Panc1 (cell line): ENCODE data around the gene RNF19B. TPM values are rescaled to one million over a fixed set of nuclear protein-coding genes. Genes with fewer than 3 reads are reported as not detected.

Experiments
- ATAC-seq: fragments of 200-7000 bp; cut with Tn5 transposase; 2 replicates; pipeline ENCODE4 v1.9.1; 2020; ENCODE audit warnings: mild to moderate bottlenecking, moderate library complexity
- BruUV-seq: library from RNA; stranded (reverse); fragments of 400-500 nt; replicated peaks from 2 replicates; lab custom pipeline; 2021; lab: Mats Ljungman, UMichigan
- CTCF ChIA-PET: fragments of 300-600 bp; sonication (Branson Sonifier 250); formaldehyde crosslinking; loops from one replicate; lab custom pipeline; 2022; ENCODE audit warnings: antibody characterized with exemption; lab: Charles Lee
- POLR2A ChIA-PET: fragments of 300-600 bp; sonication (Branson Sonifier 250); formaldehyde crosslinking; loops from one replicate; lab custom pipeline; 2022; ENCODE audit warnings: antibody characterized with exemption; lab: Charles Lee
- DNase-seq: peaks from one replicate; pipeline ENCODE4 v3.0.0-alpha.2; 2010; ENCODE audit warnings: low read depth, low spot score
- H3K27ac ChIP-seq: 2 replicates; pipeline ENCODE4 v1.5.1; 2011; ENCODE audit warnings: mild to moderate bottlenecking, low read length, inconsistent platforms
- H3K27me3 ChIP-seq: fragments of 200-500 bp; sonication (Bioruptor generic); 2 replicates; pipeline ENCODE4 v1.6.0; 2014; ENCODE audit warnings: low read length, inconsistent platforms; ENCODE audit not compliant: control insufficient read depth, insufficient read depth
- H3K36me3 ChIP-seq: fragments of 200-500 bp; sonication (Bioruptor generic); 2 replicates; pipeline ENCODE4 v1.5.1; 2014; ENCODE audit warnings: inconsistent platforms, mild to moderate bottlenecking, low read length, moderate library complexity; ENCODE audit not compliant: control insufficient read depth, insufficient read depth
- H3K4me1 ChIP-seq: 2 replicates; pipeline ENCODE4 v1.5.1; 2011; ENCODE audit warnings: inconsistent platforms, mild to moderate bottlenecking, low read length, moderate library complexity; ENCODE audit not compliant: control insufficient read depth, insufficient read depth
- H3K4me3 ChIP-seq, 2 experiments: 2 replicates each; pipeline ENCODE4 v1.5.1; 2011 to 2012; ENCODE audit warnings: low read depth in 2 of 2, low read length in 2 of 2, mild to moderate bottlenecking in 2 of 2, inconsistent platforms in 1 of 2, moderate library complexity in 1 of 2
- H3K9me3 ChIP-seq: fragments of 200-500 bp; sonication (Bioruptor generic); 2 replicates; pipeline ENCODE4 v1.5.1; 2014; ENCODE audit warnings: low read depth, mild to moderate bottlenecking, inconsistent platforms, low read length, moderate library complexity; ENCODE audit not compliant: control insufficient read depth, insufficient read depth
- CTCF ChIP-seq: fragments of 450-650 bp; IDR thresholded peaks from 2 replicates; pipeline ENCODE4 v1.5.1; 2017; ENCODE audit warnings: mild to moderate bottlenecking
- POLR2AphosphoS5 ChIP-seq: IDR thresholded peaks from 2 replicates; pipeline ENCODE4 v1.6.1; 2012; ENCODE audit warnings: mild to moderate bottlenecking, low read depth, low read length, moderate library complexity
- SIN3A ChIP-seq: IDR thresholded peaks from 2 replicates; pipeline ENCODE4 v1.6.1; 2012; ENCODE audit warnings: low read depth, mild to moderate bottlenecking, low read length, moderate library complexity, borderline replicate concordance; ENCODE audit not compliant: insufficient read depth
- TCF7L2 ChIP-seq: IDR thresholded peaks from 2 replicates; pipeline ENCODE4 v1.6.1; 2011; ENCODE audit warnings: mild to moderate bottlenecking, low read depth, low read length, inconsistent platforms
- in situ Hi-C: cut with HindIII; loops from 2 replicates; pipeline ENCODE4 v1.10.0; 2016; ENCODE audit warnings: low sequenced_read_pairs, low pct_unique_long_range_greater_than_20kb
- intact Hi-C: fragments of 100-400 bp; cut with micrococcal nuclease; formaldehyde crosslinking; loops from one replicate; pipeline ENCODE4 v1.10.0; 2022; ENCODE audit not compliant: unreplicated experiment
- total RNA-seq: library from RNA; stranded (reverse); gene quantifications from one replicate; pipeline ENCODE4 v1.2.1, GENCODE V29; 2021; ENCODE audit not compliant: unreplicated experiment
- TF ChIP-seq, protein P1 (sequence below), 2 experiments: IDR thresholded peaks; 2 replicates each; pipeline ENCODE4 v1.6.1; 2011 to 2012; ENCODE audit warnings: low read depth in 2 of 2, control low read depth in 1 of 2, low read length in 1 of 2, mild to moderate bottlenecking in 1 of 2, moderate library complexity in 1 of 2; ENCODE audit not compliant: insufficient read depth in 1 of 2

The RNF19B gene
- total RNA-seq, 1 experiment from 2014 or later, result 29.1 TPM

- peak overlapping the region; percentile 57 to 75 for H3K4me3 ChIP-seq
- no TSS peak for BruUV-seq
- no peaks in the 10 kb centered on the region for H3K27me3 ChIP-seq
- H3K27ac ChIP-seq, result peak overlapping the region; percentile 77
- TF ChIP-seq CTCF, result no peak
- TF ChIP-seq, protein P1, sequence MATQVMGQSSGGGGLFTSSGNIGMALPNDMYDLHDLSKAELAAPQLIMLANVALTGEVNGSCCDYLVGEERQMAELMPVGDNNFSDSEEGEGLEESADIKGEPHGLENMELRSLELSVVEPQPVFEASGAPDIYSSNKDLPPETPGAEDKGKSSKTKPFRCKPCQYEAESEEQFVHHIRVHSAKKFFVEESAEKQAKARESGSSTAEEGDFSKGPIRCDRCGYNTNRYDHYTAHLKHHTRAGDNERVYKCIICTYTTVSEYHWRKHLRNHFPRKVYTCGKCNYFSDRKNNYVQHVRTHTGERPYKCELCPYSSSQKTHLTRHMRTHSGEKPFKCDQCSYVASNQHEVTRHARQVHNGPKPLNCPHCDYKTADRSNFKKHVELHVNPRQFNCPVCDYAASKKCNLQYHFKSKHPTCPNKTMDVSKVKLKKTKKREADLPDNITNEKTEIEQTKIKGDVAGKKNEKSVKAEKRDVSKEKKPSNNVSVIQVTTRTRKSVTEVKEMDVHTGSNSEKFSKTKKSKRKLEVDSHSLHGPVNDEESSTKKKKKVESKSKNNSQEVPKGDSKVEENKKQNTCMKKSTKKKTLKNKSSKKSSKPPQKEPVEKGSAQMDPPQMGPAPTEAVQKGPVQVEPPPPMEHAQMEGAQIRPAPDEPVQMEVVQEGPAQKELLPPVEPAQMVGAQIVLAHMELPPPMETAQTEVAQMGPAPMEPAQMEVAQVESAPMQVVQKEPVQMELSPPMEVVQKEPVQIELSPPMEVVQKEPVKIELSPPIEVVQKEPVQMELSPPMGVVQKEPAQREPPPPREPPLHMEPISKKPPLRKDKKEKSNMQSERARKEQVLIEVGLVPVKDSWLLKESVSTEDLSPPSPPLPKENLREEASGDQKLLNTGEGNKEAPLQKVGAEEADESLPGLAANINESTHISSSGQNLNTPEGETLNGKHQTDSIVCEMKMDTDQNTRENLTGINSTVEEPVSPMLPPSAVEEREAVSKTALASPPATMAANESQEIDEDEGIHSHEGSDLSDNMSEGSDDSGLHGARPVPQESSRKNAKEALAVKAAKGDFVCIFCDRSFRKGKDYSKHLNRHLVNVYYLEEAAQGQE (IDR thresholded peaks at IDR 0.05; ENCODE audit: insufficient read depth in 1 of 2, low read depth in 2 of 2, low read length in 1 of 2), result no peak
- no peak for TF ChIP-seq TCF7L2
- TF ChIP-seq SIN3A, result no peak
- no peak for TF ChIP-seq POLR2AphosphoS5
- in situ Hi-C loops, result no loop called here
- H3K4me1 ChIP-seq, result 0 out of 2 replicates have a peak, but pooled peaks cover 5% of the 10 kb centered on the region
- no peaks in the 10 kb centered on the region for H3K9me3 ChIP-seq
- intact Hi-C loops, result no loop called here
- ATAC-seq, result no peak
- H3K36me3 ChIP-seq, result no peaks in the 10 kb centered on the region; the same call in 1 of the 2 replicates
- ChIA-PET CTCF (no interaction called here), POLR2A (interaction anchor here (0.7 kb wide), 1 partner anchor 10 kb away, joined by 6 read pairs; no protein-coding TSS in a partner anchor)
- no peak for DNase-seq
Observed at GRCh38 chr1:32901823-32902534, 62.6 kb downstream of the RNF19B start.

GRCh38 chr1:32900956-32901822 is 63.4 kb downstream of the RNF19B start, which contains the start of gene TMEM54:
TMEM54 (minus strand) TSS chr1:32901389; CDS start chr1:32901238, 151 bp downstream.
- in situ Hi-C loops (no loop called here), intact Hi-C loops (no loop called here)
- peak within 1 kb of the TSS; percentile 57 to 75 for H3K4me3 ChIP-seq
- BruUV-seq, result no TSS peak
- DNase-seq (no peak), ATAC-seq (peak; percentile 86)
- ChIA-PET POLR2A (interaction anchor here (0.7 kb wide), 1 partner anchor 10 kb away, joined by 6 read pairs; no protein-coding TSS in a partner anchor), CTCF (no interaction called here)
- H3K9me3 ChIP-seq, result no peaks in the 10 kb centered on the region
- H3K27me3 ChIP-seq, result no peaks in the 10 kb centered on the region
- no peaks in the 10 kb centered on the region; the same call in 1 of the 2 replicates for H3K36me3 ChIP-seq
- no peak for TF ChIP-seq TCF7L2
- TF ChIP-seq, protein P1 (IDR thresholded peaks at IDR 0.05; ENCODE audit: insufficient read depth in 1 of 2, low read depth in 2 of 2, low read length in 1 of 2), result no peak
- TF ChIP-seq CTCF, result no peak; the same call in 1 of the 2 replicates
- no peak for TF ChIP-seq POLR2AphosphoS5
- no peak for TF ChIP-seq SIN3A
- H3K27ac ChIP-seq, result peak within 1 kb of the TSS; percentile 77
- 0 out of 2 replicates have a peak, but pooled peaks cover 5% of the 10 kb centered on the region for H3K4me1 ChIP-seq
